HG03378 (cell line): ENCODE data around the gene F10.
"Not testable (repeated sequence)": the region's sequence is repeated elsewhere in the genome, so short reads cannot be mapped to it uniquely, and the experiment has no call there.

Experiments
- ATAC-seq: cut with Tn5 transposase; IDR thresholded peaks from one replicate; pipeline ENCODE4 v1.9.1; 2021; ENCODE audit warnings: mild to moderate bottlenecking, moderate library complexity; ENCODE audit not compliant: unreplicated experiment

The F10 gene

GRCh38 chr13:113098162-113098732 lies 24.4 kb upstream of the F10 start:
- ATAC-seq = no peak

GRCh38 chr13:113099142-113099541 lies 23.5 kb upstream of the F10 start:
- no peak for ATAC-seq

GRCh38 chr13:113102302-113102701 lies 20.3 kb upstream of the F10 start:
- ATAC-seq = not testable (repeated sequence)

- no peak for ATAC-seq
Measured at GRCh38 chr13:113102727-113103126, 19.9 kb upstream of the F10 start.

GRCh38 chr13:113103646-113104045 lies 19.0 kb upstream of the F10 start:
- no peak for ATAC-seq

- no peak for ATAC-seq
Measured at GRCh38 chr13:113105032-113105920, 17.3 kb upstream of the F10 start, which contains the start of gene F7. Gene F7 (plus strand): TSS chr13:113105791. CDS start chr13:113105842, 51 bp downstream.

- ATAC-seq = no peak
Measured at GRCh38 chr13:113105921-113106452, 16.6 kb upstream of the F10 start.

- ATAC-seq = no peak
Measured at GRCh38 chr13:113106711-113107351, 15.8 kb upstream of the F10 start.

GRCh38 chr13:113108521-113108920 lies 14.1 kb upstream of the F10 start:
- not testable (repeated sequence) for ATAC-seq

GRCh38 chr13:113109151-113110047 lies 13.2 kb upstream of the F10 start:
- ATAC-seq = no peak

GRCh38 chr13:113110048-113110851 lies 12.3 kb upstream of the F10 start:
- ATAC-seq = no peak

- no peak for ATAC-seq
Measured at GRCh38 chr13:113110852-113111315, 11.7 kb upstream of the F10 start.

- not testable (repeated sequence) for ATAC-seq
Measured at GRCh38 chr13:113111821-113112220, 10.8 kb upstream of the F10 start.

GRCh38 chr13:113112475-113112874 lies 10.1 kb upstream of the F10 start:
- not testable (repeated sequence) for ATAC-seq

- ATAC-seq = no peak
Measured at GRCh38 chr13:113112893-113113845, 9.4 kb upstream of the F10 start.

GRCh38 chr13:113113846-113114271 lies 8.7 kb upstream of the F10 start:
- no peak for ATAC-seq

- ATAC-seq = no peak
Measured at GRCh38 chr13:113114511-113115362, 7.9 kb upstream of the F10 start.
